ENCODE results near the gene S100A11.

The S100A11 gene

DNA sequence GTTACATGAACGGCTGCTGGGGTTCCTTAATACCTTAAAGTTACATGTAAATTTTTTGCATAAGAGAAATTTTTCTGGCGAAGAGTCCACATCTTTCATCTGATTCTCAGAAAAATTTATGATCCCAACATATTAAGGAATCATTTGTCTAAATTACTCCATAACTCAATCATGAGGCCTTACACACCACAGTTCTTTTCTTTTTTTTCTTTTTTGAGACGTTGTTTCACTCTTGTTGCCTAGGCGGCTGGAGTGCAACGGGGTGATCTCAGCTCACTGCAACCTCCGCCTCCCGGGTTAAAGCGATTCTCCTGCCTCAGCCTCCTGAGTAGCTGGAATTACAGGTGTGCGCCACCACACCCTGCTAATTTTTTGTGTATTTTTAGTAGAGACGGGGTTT lies 2.1 kb upstream of the S100A11 start:
- no peak for DNase-seq

DNA sequence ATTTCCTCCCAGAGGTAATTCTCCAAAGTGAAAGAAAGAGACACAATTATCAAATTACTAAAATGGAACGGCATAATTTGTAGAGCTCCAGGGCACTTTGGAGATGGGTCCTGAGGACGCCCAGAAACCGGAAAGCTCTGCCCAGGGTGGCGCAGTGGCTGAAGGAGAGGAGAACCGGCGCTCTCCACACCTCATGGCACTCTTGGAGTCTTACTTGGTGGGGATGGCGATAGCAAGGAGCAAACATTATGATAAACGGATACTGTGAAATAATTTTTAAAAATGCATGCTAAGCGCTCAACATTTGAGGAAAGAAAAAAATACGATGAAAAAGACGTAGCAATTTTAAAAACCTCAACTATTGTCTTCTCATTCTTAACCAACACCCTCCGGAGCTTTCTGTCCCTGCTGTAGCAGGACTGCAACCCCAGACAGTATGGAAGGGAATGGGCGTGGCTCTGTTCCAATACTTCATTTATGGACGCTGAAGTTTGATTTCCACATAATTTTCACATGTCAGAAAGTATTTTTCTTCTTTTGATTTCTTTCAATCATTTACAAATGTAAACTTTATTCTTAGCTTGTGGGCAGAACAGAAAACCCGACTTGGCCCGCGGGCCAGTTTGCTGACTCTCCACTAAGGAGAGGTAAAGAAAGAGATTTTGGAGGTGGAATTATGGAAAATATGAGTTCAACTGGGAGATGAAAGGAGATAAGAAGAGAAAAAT lies 1.1 kb downstream of the S100A11 start:
- DNase-seq: no peak

DNA sequence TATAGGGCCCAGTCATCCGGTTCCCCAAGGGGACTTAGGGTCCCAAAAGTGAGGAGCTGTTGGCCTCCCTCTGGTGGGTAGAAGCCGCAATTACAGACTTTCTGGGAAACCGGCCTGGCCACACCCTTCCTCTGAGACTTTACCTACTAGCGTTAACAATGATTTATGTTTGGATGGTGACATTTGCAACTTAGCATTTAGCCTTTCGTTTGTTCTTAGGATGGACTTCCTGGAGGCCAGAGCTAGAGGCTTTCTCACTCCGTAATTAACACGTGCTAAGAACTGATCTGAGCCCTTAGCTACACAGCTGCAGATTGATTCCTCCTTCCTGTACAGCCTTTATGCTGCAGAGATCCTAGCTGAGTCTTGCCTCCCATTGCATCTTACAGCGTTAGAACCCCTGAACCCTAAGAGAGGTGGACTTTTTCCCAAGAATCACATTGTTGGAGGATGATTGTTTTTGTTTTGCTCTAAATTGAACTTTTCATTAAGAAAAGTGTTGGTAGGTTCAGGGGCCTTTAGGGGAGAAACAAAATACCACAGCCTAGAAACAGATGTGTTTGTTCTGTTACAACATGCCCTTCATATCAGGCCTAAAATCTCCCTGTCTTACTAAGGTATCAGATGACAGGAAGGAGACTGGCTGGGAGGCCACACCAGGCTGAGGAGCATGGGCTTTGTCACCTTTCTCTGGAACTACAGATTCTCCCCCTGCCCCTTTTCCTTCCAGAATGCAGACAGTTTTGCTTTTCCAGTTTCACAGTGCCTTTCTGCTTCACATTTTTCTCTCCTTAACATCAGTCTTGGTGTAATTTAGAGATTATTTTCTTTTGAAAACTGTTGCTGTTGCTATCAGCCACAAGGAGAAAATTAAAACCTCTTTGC lies 1.9 kb downstream of the S100A11 start:
- peak; percentile 51 for DNase-seq

DNA sequence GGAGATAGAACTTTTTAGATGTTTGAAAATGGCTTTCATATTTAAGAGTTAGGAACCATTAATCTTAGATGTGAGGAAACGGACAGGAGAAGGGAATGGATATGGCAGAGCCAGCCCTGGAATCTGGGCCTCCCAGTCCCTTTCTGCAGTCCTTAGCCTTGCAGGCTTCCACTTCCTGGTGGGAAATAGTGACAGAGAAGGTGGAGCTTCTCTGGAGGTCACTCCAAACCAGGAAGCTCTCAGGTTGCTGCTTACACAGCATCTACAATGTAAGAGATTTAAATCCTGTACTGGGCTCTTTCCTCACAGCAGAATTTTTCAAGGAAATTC lies 2.5 kb downstream of the S100A11 start:
- DNase-seq: no peak

DNA sequence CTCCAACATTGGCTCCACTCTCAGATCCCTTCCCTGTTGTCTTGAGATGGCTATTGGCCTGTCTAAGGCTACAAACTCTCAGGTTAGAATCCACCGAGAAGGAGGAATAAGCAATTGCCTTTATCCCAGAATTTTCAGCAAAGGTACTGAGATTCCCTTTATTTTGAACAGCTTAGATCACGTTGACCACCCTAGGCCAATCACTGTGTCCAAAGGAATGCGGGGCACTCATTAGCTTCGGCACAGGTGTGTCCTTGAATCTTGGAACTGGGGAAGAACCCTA lies 6.9 kb downstream of the S100A11 start:
- no peak for DNase-seq

DNA sequence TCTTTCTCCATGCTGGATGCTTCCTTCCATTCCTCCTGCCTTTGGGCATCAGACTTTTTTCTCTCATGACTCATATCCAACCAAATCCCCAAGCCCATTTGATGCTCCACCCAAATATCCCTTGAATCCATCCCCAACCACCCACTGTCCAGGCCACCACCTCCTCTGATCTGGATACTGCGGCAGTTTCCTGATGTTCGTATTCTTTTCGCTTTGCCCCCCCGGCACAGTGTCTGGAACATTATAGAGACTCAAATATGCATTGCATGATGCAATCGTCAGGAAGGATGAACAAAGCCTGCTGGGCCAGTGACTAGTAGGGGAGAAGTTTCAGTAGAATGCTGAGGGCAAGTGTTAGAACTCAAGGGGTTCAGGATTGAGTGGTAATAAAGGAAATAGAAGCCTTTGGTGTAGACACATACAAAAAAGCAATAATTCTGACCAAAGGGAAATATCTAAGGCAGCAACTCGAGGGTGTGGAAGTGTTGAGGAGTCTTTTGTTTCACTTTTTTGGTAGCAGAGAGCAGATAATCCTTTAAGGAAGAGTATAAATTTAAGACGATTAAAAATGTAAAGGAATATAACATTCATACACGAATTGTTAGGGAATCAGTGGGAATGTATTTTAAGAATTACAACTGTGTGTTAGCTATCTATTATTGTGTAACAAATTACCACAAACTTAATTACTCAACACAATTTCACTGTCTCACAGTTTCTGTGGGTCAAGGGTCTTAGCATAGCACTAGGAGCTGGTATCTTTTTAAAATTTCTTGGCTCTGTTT lies 7.5 kb downstream of the S100A11 start:
- DNase-seq: no peak

DNA sequence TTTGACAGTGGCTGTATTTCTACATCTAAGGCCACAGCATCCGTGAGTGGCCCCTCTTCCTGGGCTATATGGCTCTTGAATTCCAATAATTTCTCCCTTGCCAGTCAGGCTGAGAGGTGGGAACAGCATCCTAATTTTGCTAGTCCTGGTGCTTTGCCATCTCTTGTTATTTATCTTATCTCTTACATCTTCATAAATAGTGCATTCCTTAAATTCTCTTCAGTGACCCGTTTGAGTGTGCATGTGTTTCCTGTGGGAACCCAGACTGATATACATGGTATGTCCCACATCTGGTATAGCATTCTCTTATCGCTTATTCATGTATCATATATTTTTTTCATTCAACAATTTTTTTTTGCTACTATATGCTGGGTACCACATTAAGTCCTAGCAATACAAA lies 9.9 kb downstream of the S100A11 start:
- DNase-seq: no peak

DNA sequence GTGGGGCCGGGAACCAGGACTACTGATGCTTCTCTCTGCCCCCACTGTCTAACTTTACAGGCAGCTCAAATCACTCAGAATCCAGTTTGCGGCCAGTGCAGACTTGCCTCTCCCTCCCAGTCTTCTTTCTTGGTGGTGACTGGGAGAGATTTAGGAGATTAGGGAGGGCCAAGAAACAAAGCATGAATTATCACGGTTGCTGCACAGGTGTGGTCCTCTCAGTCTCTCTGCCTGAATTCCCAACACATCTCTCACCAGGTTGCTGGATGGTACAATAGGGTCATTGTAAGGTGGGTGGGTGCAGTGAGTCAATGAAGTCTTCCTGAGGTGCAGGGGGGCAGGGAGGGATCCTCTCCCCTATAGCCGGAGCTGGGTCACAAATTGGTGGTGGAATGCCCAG lies 12.6 kb downstream of the S100A11 start:
- DNase-seq: no peak

DNA sequence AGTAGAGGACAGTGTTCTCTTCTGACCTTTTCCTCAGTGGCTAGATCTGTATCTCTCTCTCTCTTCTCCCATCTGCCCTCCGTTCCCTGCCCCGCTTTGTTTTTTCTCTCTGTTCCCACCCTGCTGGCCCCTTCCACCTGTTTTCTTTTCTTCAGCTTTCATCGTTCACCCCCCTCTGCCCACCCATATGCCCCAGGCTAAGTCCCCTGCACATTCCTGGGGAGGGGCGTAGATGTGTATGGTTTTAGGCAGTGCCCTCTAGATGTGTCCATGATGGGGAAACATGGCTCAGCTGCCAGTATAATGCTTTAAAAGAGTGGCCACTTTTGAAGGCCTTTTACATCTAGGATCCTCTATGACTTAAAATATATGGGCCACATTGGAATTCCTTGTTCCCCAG lies 13.6 kb downstream of the S100A11 start:
- no peak for DNase-seq

DNA sequence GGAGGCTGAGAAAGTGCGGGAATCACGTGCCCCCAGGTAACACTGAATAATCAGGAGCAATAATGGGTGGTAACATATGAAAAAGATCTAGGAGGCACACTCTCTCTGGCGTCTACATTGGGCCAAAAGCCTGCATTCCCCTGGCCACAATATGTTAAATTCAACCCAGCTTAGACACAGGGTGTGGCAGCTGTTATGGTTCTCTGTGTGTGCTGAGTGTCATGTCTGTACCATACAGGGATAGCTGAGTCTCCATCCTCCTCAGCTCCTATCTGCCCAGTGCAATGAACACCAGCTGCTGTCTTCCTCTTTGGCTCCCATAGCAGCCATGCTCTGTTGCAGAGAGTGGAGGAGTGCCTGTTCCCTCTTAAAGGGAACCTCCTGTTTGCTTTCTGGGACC lies 14.3 kb downstream of the S100A11 start:
- DNase-seq: no peak

DNA sequence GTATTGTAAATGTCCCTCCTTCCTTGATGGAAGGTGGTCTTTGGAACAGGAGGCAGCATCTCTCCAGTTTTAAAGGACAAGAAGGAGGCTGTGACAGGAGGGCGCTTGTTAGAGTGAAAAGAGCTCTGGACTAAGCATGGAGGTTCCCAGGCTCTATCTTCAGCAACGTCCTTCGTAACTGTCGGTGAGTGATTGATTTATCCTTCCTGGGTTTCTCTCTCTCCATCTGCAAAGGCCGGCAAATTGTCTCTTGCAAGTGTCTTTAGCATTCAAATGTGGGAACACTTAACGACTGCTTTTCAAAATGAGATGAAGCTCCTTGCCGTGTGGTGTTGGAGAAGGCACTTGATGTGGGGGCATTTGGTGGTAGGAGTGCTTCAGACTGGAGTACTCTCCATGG lies 15.2 kb downstream of the S100A11 start:
- DNase-seq: no peak

DNA sequence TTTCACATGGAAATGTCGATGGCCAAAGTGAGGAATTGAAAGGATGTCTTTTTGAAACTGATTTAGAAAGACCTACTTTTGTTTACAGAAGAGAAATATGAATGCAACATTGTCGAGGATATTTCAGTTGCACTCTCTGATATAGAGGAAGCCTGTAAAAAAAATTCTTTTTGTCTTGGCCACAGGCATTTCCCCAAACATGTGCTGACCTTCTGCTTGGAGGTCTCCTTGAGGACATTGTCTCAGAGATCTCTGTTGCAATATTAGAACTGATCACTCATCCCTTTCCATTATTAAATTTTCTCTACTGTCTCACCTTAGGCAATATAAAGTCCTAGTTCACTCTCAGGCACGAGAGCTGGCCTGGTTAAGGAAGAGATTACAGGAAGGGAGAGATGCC lies 16.0 kb downstream of the S100A11 start:
- no peak for DNase-seq

DNA sequence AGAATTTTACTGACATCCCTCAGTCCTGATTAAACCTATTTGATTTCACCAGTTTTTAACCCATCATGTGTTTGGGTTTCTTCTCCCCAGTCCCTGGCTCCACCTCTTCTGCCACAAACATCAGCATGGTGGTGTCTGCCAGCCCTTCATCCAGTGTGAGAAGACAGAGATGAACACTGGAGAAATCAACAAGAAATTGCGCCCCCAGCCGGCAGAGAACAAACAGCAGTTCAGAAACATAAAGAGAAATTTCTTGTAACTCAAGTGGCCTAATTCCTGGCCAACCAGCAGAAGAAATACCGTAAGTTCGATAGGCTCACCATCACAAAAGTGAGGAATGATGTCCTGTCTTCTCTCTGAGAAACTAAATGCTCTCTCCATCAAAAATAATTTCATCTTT lies 18.3 kb downstream of the S100A11 start:
- no peak for DNase-seq

DNA sequence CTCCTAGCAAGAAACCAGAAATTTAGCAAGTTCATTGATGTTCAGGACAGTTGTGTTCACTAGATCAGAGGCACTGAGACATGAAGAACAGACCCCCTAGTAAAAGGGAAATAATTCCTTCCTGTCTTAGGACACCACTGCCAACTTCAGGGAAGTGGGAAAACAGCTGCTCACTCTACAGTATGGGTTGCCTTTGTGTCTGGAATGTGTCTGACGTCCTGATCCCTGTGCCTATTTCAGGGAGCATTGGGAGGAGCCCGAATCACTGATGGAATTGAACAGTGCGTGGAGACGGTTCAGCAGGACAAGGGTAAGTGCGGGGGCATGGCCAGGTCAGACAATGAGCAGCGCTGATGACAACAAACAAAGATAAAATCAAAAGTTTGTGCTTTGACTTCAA lies 21.0 kb downstream of the S100A11 start:
- no peak for DNase-seq

DNA sequence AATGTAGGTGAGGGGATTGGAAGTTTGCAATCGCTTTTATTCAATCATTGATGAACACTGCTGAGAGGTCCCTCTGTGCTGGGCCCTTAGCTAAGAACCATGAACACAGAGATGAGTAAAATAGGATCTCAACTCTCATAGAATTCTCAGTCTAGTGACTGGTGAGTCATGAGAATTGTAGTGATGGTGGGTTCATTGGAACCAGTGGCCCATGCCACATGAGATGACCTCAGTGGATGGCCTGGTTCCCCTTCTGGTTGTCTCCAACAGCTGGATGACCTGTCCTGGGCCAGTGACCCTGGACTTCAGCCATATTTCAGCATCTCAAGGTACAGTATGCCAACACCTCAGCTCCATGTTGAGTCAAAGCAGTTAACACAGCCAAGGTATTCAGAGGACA lies 21.9 kb downstream of the S100A11 start:
- DNase-seq: no peak

DNA sequence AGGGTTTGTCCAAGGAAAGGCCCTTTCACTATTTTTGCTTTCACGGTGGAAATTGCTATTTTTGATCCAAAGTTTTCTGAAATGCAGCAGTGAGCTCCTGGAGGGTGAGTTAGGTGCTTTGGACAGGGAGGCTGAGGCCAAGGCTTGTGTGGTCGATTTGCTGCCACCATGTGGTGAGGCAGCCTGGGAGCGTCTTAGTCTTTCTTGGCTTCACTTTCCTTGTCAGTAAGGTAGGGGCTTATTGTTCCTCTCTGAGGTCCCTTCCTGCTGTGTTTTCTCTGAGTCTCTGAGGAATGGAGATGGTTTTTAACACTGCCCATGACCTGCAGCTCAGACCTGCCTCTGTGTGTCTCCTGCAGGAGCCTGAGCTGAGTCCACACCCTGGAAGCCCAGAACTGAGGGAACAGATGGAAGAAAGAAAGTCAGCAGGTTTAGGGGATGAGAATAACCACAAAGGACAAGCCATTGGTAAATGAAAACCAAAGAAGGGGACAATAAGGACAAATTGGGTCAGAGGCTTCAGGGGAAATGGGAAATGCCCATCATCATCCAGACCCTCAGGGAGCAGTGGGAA lies 23.1 kb downstream of the S100A11 start:
- no peak for DNase-seq

DNA sequence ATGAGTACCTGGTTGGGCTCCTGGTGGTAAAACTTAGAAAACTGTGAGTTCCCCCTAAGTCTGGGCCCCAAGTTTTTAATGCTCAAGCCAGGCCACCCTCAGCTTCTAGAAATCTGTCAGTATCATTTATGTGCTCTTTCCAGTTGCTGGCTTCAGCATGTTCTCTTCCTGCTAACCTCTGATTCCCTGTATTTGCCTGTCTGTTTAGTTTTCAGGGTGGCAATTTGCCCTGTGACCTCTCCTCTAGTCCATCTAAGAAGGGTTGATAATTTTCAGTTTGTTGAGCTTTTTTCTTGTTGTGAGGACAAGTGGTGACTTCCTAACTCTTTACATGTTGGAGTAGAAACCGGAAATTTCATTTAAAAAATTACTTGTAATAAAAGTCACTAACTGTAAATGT lies 27.1 kb downstream of the S100A11 start:
- no peak for DNase-seq

DNA sequence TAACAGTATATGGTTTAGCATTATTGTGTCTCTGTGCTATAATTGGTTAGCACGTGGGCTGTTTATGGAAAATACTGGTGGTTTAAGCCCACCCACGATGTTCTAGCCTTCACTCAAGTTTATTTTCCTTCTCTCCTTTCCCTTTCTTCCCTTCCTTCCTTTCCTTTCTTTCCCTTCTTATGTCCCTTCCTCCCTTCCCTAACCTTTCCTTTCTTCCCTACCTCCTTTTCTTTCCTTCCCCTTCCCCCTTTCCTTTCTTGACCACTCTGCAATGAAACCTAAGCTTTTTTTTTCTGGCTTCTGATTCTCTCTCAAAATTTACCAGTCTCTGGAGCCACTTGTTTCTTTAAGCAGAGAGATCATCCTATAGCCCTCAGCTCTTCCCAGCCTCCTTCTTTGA lies 29.8 kb downstream of the S100A11 start:
- DNase-seq: no peak

DNA sequence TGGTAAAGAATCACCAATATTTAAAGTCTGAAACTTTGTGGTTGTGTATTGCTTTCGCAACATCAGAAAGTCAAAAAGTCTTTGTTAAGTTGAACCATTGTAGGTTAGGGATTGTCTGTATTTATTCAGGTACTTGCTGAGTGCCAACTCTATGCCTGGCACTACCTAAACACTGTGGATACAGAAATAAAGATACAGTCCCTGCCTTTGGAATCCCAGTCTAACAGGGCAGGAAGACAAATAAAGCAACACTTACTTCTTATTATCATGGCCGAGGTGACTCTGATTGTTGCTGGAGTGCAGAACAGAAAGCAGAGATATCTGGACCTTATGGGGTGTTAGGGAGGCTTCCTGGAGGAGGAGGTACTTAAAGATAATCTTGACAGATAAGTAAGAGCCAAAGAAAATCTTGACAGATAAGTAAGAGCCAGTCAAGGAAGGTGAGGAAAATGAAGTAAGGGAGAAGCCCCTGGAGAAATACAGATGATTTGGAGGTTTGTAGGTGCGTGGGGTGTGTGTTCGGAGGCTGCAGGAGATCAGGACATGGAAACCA lies 31.4 kb downstream of the S100A11 start:
- no peak for DNase-seq

DNA sequence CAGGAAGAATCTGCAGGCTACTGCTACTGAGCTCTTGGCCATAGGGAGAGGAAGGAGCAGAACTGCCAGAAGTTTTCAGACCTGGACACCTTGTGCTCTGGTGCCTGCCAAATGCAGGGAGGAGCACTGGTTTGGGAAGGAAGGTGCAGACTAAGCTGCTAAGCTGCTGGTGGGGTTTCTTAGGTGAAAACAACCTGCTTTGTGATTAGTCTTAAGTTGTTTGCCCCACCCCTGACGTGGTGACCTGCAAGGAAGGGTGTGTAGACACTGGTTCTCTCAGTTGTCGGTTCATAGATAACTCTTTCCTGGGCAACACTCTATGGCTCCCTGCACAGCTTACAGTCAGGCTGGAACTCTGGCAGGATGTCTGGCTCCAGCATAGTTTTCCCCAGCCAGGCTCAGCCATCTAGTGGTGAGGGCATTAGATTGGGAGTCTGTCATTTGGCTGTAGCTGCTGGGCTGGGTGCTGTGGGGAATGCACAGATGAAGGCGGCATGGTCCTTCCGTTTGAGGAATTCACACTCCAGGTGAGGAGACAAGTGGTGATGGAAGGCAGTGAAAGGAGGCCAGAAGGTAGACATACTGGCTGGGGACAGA lies 32.9 kb downstream of the S100A11 start:
- no peak for DNase-seq

DNA sequence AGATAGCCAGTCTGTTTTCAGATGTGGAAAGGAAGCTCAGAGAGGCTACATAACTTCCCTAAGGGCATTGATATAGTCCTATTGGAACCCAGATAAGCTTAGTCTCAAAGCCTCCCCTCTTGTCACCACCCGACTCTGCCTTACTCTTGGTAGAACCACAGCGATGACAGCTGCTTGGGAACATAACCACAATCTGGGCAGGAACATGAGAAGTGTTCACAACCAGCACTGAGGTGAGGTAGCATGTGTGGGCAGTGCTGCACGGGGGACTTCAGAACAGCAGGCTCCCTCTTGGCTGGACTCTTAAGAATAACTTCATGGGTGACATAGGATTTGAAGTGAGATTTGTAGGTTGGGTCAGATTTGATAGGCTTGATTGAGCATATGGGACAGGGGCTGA lies 33.8 kb downstream of the S100A11 start:
- no peak for DNase-seq

DNA sequence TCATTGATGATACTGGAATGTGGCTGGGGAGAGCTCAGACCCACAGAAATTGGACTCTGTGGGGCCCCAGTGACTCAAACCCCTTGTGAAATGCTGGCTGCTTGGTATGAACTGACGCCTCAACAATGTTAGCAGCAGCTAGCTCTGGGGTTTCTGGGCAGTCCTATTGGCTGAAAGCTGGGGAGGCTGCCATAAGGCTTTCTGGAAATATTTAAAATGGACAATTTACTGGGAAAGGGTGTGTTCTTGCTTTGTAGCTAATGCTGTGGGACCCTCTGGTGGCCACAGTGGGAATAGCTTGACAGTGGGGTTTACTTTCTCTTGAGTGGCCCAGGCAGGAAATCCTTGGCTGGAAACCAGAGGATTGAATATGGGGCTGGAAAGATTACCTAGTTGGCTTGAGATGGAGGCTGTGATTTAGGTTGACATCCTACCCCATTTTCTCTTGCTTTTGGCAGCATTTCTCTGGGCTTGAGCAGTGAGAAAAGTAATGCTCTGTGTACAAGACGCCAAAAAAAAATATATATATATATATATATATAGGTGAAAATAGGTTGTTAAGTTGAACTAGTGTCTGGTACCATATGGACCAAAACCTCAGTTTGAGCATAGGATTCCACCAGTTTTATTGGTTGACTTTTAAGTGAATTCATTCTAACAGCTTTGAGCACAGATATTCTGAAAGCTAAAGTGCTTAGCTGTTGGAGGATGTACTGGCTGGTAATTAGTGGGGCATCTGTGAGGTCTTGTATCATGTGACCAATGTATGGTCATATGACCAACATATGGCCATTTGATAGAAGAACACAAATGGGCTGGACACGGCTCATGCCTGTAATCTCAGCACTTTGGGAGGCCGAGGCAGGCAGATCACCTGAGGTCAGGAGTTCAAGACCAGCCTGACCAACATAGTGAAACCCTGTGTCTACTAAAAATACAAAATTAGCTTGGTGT lies 34.9 kb downstream of the S100A11 start:
- DNase-seq: peak; percentile 66
